ENCODE data around the gene CIAO3. TPM values are rescaled to one million over a fixed set of nuclear protein-coding genes. Genes with fewer than 3 reads are reported as not detected.

The CIAO3 gene
- total and polyA plus RNA-seq, 10 of the 15 experiments (the other 5 are each of a cell fraction or from before 2014, with no cell fraction given) = 1.4 to 37.5 (median 30.8) TPM

DNA sequence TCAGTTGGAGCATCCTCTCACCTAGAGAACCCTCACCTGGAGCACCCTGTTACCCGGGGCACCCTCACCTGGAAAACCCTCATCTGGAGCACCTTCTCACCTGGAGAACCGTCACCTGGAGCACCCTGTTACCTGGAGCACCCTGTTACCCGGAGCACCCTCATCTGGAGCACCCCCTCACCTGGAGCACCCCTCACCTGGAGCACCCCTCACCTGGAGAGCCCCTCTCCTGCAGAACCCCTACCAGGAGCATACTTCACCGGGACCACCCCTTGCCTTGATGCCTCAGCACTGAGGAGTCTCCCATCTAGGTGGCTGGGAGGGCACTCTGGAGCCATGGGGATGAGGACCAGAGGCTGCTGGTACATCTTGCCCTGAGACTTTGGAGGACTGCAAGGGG is 31.8 kb downstream of the CIAO3 start:
- ChIA-PET RAD21 (ENCODE audit: unreplicated experiment) (no interaction called here), SMC1A (ENCODE audit: uncharacterized antibody, unreplicated experiment) (no interaction called here), CTCF (interaction anchor here (1.0 kb wide), 1 partner anchor 13 kb away, joined by 5 read pairs; no protein-coding TSS in a partner anchor), POLR2A (no interaction called here)
- H2AFZ ChIP-seq (ENCODE audit: control insufficient read depth, low read depth, low read length) = no peak overlapping the region
- H3K36me3 ChIP-seq (ENCODE audit: control insufficient read depth in 2 of 2, insufficient read depth in 2 of 2, low read length in 1 of 2) = no peaks in the 10 kb centered on the region
- no peak for DNase-seq (ENCODE audit: low read depth, low spot score)
- H3K4me3 ChIP-seq = no peak overlapping the region
- TF ChIP-seq NFXL1 (IDR thresholded peaks at IDR 0.05; ENCODE audit: borderline replicate concordance) (0 out of 2 replicates have a peak, but pooled peaks have one; percentile 83), FOS (IDR thresholded peaks at IDR 0.05; ENCODE audit: borderline replicate concordance, extremely low read depth, insufficient read length) (no peak)
- FAIRE-seq = no peak
- H3K4me1 ChIP-seq (ENCODE audit: control insufficient read depth, insufficient read depth, low read length) = no peaks in the 10 kb centered on the region
- no TSS peak for BruUV-seq (replicated peaks)
- in situ Hi-C loops (cut with MboI) = no loop called here
- no peak overlapping the region for H3K27ac ChIP-seq (ENCODE audit: control insufficient read depth, insufficient read depth)
- H3K79me2 ChIP-seq (ENCODE audit: control insufficient read depth, insufficient read depth, low read length) = no peaks in the 10 kb centered on the region
- intact Hi-C loops (cut with micrococcal nuclease; ENCODE audit: unreplicated experiment) = no loop called here
- H3K9me3 ChIP-seq (replicated peaks; ENCODE audit: control insufficient read depth, insufficient read depth, low read length) = no peaks in the 10 kb centered on the region
- H3K27me3 ChIP-seq (replicated peaks in 1 of 2; ENCODE audit: control insufficient read depth in 2 of 2, insufficient read depth in 2 of 2, low read length in 1 of 2) = peaks cover 0 to 3% of the 10 kb centered on the region in 2 experiments; a peak in 2 of 4 replicates
- H4K20me1 ChIP-seq (ENCODE audit: control insufficient read depth, insufficient read depth) = no peaks in the 10 kb centered on the region
- 25% methylated on average over 3 of the region's 4 CpGs for WGBS (ENCODE audit: insufficient coverage, insufficient replicate concordance, low lambda C conversion rate, missing lambda C conversion rate)
- no peak overlapping the region for H3K4me2 ChIP-seq (ENCODE audit: control insufficient read depth, insufficient read depth)
- ATAC-seq = no peak
- H3K9ac ChIP-seq (ENCODE audit: control insufficient read depth, insufficient read depth, low read length) = no peak overlapping the region

DNA sequence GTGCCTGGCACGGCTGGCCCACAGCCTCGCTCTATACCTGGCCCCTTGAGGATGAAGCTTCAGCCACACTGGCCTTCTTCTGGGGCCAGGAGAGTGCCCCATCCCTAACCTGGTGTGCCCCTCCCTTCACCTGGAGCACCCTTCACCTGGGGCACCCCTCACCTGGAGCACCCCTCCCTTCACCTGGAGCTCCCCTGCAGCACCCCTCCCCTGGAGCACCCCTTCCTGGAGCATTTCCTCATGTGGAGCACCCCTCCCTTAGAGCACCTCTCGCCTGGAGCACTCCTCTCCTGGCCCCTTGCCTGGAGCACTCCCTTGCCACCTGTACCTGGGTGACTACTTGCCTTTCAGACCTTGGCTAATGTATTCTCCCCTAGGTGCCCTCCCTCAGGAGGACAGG is 32.8 kb downstream of the CIAO3 start:
- intact Hi-C loops (cut with micrococcal nuclease; ENCODE audit: unreplicated experiment) (no loop called here), in situ Hi-C loops (cut with MboI) (no loop called here)
- TF ChIP-seq TBL1XR1 (IDR thresholded peaks at IDR 0.05; ENCODE audit: low read depth, low read length) = no peak
- TF ChIP-seq ATF3 (IDR thresholded peaks at IDR 0.05; ENCODE audit: borderline replicate concordance, extremely low read depth, low read depth, low read length) = no peak
- 0 out of 2 replicates have a peak, but pooled peaks have one; percentile 34 for TF ChIP-seq NFXL1 (IDR thresholded peaks at IDR 0.05; ENCODE audit: borderline replicate concordance)
- no peak for TF ChIP-seq REST (IDR thresholded peaks at IDR 0.05; ENCODE audit: low read depth, low read length)
- no peak for TF ChIP-seq PAX5 (IDR thresholded peaks at IDR 0.05; ENCODE audit: borderline replicate concordance, low read depth, low read length)
- no peak for TF ChIP-seq SMARCA5 (IDR thresholded peaks at IDR 0.05)
- no peak for TF ChIP-seq PRDM15 (CRISPR knock-in tag; IDR thresholded peaks at IDR 0.05)
- TF ChIP-seq SIX5 (IDR thresholded peaks at IDR 0.05; ENCODE audit: low read depth, low read length, severe bottlenecking) = no peak
- Histone ChIP-seq H2AFZ (ENCODE audit: control insufficient read depth, low read depth, low read length) (no peak overlapping the region), H4K20me1 (ENCODE audit: control insufficient read depth, insufficient read depth) (no peaks in the 10 kb centered on the region), H3K4me2 (ENCODE audit: control insufficient read depth, insufficient read depth) (no peak overlapping the region), H3K36me3 (ENCODE audit: control insufficient read depth in 2 of 2, insufficient read depth in 2 of 2, low read length in 1 of 2) (no peaks in the 10 kb centered on the region), H3K27me3 (replicated peaks in 1 of 2; ENCODE audit: control insufficient read depth in 2 of 2, insufficient read depth in 2 of 2, low read length in 1 of 2) (peaks cover 0 to 5% of the 10 kb centered on the region in 2 experiments; a peak in 2 of 4 replicates), H3K4me1 (ENCODE audit: control insufficient read depth, insufficient read depth, low read length) (no peaks in the 10 kb centered on the region), H3K27ac (ENCODE audit: control insufficient read depth, insufficient read depth) (no peak overlapping the region), H3K4me3 (no peak overlapping the region), H3K9ac (ENCODE audit: control insufficient read depth, insufficient read depth, low read length) (no peak overlapping the region), H3K9me3 (replicated peaks; ENCODE audit: control insufficient read depth, insufficient read depth, low read length) (no peaks in the 10 kb centered on the region), H3K79me2 (ENCODE audit: control insufficient read depth, insufficient read depth, low read length) (no peaks in the 10 kb centered on the region)
- FAIRE-seq (no peak), DNase-seq (ENCODE audit: low read depth, low spot score) (no peak), ATAC-seq (no peak)
- 15% methylated on average over 3 of the region's 3 CpGs for WGBS (ENCODE audit: insufficient coverage, insufficient replicate concordance, low lambda C conversion rate, missing lambda C conversion rate)
- ChIA-PET POLR2A (no interaction called here), RAD21 (ENCODE audit: unreplicated experiment) (no interaction called here), CTCF (no interaction called here), SMC1A (ENCODE audit: uncharacterized antibody, unreplicated experiment) (no interaction called here)
- BruUV-seq (replicated peaks) = no TSS peak

All from GM12878 (cell line).